Coronary artery (tissue), 2 donors: ENCODE data around the gene ME3.

Experiments used
- DNase-seq: peaks from one replicate; pipeline ENCODE4 v3.0.0-alpha.2; 2017; ENCODE audit warnings: low spot score
- H3K27ac ChIP-seq, 2 donors: fragments of 200-600 bp; sonication (generic); one replicate each; pipeline ENCODE4 v1.5.1; 2016 to 2019
- H3K4me3 ChIP-seq: fragments of 200-600 bp; sonication (generic); 2 replicates; pipeline ENCODE4 v1.5.1; 2016; ENCODE audit warnings: mild to moderate bottlenecking, moderate library complexity
- CTCF ChIP-seq: fragments of 200-600 bp; sonication (generic); IDR thresholded peaks from one replicate; pipeline ENCODE4 v1.5.1; 2019; ENCODE audit warnings: antibody characterized with exemption

The ME3 gene

GRCh38 chr11:86576946-86577624 is 95.3 kb downstream of the ME3 start:
- DNase-seq, result no peak
- no peak for TF ChIP-seq CTCF
- H3K4me3 ChIP-seq, result no peak overlapping the region
- peak overlapping the region; percentile 53 to 92 for H3K27ac ChIP-seq

DNA sequence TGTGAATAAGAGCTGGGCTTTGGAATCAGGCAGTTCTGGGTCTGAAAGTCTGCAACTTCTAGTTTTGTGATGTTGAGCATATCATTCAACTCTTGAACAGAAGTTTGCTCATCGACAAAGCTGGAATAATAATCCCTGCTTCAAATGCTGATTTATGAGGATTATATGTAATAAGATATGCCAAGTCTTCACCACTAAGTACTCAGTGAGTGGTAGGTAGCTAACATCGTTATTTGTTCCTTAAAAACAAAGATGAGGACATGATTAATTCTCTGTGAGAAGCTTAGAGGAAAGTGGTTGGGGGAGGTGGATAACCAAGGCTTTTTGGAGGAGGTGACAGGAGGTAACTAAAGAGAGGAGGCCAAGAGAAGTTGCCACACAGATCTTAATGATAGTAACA is 96.5 kb downstream of the ME3 start:
- no peak for DNase-seq
- Histone ChIP-seq H3K27ac (no peak overlapping the region), H3K4me3 (no peak overlapping the region)
- TF ChIP-seq CTCF, result no peak

GRCh38 chr11:86575208-86575855 is 97.1 kb downstream of the ME3 start:
- H3K27ac ChIP-seq, result no peak overlapping the region
- no peak overlapping the region for H3K4me3 ChIP-seq
- TF ChIP-seq CTCF, result no peak
- no peak for DNase-seq

GRCh38 chr11:86574493-86575207 is 97.8 kb downstream of the ME3 start:
- no peak for DNase-seq
- no peak for TF ChIP-seq CTCF
- H3K27ac ChIP-seq, result no peak overlapping the region
- H3K4me3 ChIP-seq, result no peak overlapping the region

DNA sequence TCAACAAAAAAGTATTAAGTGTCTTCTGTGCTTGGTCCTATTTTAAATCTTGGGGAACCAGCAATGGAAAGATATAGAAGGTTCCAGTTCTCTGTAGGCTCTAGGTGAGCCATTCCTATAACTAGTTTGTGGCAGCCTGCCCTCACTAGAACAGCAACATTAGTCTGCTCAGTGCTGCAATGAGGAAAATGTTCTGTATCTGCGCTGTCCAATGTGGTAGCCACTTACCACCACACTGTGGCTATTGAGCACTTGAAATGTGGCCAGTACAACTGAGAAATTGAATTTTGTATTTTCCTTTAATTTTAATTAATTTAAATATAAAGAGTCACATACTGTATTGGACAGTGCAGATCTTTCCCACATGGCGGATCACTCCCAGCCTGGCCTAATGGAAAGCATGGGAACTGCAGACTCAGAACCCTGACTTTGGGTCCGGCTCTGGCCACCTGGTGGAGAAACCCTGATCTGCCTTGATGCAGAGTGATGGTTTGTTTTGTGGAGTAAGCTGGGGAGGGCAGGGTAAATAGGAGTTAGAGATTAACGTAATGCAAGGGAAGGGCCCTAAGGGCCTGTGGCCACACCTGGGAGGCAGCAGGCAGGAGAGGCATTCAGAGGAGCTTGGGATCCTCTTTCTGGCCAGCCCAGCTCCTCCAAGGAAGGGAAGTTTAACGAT is 101.0 kb downstream of the ME3 start:
- no peak for TF ChIP-seq CTCF
- Histone ChIP-seq H3K4me3 (no peak overlapping the region), H3K27ac (no peak overlapping the region)
- no peak for DNase-seq

DNA sequence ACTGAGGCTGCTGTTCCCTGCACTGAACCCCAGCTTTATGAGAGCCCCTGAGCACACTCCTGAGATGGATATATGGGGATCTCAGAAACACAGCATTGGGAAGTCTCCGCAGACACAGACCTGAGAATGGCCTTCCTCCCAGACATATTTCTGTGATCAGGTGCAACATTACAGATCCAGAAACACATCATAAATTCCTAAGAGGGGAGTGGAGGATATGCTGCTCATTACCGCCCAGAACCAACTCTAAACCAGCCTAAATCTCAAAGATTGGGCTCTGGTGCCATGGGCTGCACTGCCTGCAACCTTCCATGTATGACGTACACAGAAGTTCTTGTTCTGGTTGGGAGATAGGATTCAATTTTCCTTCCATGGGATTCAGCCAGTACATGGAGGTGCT is 102.0 kb downstream of the ME3 start:
- no peak for TF ChIP-seq CTCF
- DNase-seq, result no peak
- no peak overlapping the region for H3K4me3 ChIP-seq
- H3K27ac ChIP-seq, result no peak overlapping the region
